GM12864 (cell line): ENCODE results near the gene BAZ2B.

ENCODE experiments used
- DNase-seq: peaks from one replicate; pipeline ENCODE4 v3.0.0-alpha.2; 2011; ENCODE audit warnings: low read depth
- H3K4me3 ChIP-seq: 2 replicates; pipeline ENCODE4 v1.5.1; 2011; ENCODE audit warnings: mild to moderate bottlenecking, low read depth, low read length, control low read depth
- TF ChIP-seq, protein P1 (sequence below): IDR thresholded peaks from 2 replicates; pipeline ENCODE4 v1.5.1; 2011; ENCODE audit warnings: low read depth, mild to moderate bottlenecking, moderate library complexity, low read length, control low read depth, inconsistent platforms; ENCODE audit errors: missing control alignments

BAZ2B gene

GRCh38 chr2:159286709-159287441 lies 329.5 kb downstream of the BAZ2B start:
- peak overlapping the region; percentile 87 for H3K4me3 ChIP-seq
- DNase-seq = peak; percentile 82
- TF ChIP-seq, protein P1, sequence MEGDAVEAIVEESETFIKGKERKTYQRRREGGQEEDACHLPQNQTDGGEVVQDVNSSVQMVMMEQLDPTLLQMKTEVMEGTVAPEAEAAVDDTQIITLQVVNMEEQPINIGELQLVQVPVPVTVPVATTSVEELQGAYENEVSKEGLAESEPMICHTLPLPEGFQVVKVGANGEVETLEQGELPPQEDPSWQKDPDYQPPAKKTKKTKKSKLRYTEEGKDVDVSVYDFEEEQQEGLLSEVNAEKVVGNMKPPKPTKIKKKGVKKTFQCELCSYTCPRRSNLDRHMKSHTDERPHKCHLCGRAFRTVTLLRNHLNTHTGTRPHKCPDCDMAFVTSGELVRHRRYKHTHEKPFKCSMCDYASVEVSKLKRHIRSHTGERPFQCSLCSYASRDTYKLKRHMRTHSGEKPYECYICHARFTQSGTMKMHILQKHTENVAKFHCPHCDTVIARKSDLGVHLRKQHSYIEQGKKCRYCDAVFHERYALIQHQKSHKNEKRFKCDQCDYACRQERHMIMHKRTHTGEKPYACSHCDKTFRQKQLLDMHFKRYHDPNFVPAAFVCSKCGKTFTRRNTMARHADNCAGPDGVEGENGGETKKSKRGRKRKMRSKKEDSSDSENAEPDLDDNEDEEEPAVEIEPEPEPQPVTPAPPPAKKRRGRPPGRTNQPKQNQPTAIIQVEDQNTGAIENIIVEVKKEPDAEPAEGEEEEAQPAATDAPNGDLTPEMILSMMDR = no peak

DNA sequence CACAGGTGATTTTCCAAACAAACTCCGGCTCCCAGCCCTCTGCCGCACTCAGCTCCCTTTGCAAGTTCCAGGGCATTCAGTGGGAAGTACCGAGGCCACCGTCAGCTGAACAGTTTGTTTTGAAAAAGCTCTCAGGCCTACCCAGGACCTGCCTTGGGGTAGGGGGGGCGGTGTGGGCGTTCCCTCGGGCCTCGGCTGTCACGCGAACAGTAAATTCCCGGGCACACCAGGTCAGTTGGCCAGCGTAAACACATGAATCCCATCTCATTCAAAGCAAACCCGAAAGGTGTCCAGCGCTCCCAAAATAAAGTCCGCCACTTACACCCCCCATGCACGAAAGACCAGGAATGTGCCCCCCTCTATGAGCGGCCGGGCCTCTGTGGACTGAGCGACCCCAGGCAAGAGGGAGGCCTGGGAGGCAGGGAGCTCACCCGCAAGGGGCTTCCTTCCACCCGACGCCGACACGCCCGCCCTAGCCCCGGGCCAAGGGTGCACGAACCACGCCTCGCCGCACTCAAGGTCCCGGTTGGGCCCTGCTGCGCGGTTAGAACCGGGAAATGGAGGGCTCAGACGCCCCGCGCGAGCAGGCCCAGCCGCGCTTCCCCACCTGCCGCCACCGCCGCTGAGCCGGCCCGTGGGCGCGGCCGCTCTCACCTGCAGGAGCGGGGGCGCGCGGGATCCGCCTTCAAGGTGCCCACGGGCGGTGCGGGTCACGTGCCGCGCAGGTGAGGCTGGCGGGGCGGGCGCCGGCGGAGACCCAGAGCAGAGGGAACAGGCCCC lies 330.2 kb downstream of the BAZ2B start, which contains the start of gene WDSUB1:
Gene WDSUB1 (minus strand): TSS at position 775 of the 780 bp plus-strand sequence. CDS start 3,634 bp downstream, outside the sequence.
- H3K4me3 ChIP-seq = peak within 1 kb of the TSS; percentile 87
- DNase-seq = no peak
- TF ChIP-seq, protein P1 = no peak

DNA sequence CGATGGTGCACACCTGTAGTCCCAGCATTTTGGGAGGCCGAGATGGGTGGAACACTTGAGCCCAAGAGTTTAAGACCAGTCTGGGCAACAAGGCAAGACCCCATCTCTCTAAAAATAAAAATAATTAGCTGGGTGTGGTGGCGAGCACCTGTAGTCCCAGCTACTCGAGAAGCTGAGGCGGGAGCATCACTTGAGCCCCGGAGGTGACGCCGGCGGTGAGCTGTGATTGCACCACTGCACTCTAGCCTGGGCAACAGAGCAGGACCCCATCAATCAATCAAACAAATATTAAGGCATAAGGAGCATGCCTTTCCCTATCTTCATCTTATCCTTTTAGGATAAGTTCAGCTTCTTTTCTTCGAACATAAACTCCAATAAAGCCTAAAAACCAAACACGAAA lies 330.9 kb downstream of the BAZ2B start:
- H3K4me3 ChIP-seq = no peak overlapping the region; the same call in 1 of the 2 replicates
- no peak for DNase-seq
- TF ChIP-seq, protein P1 = no peak

- TF ChIP-seq, protein P1 = no peak
- no peak overlapping the region for H3K4me3 ChIP-seq
- no peak for DNase-seq
Observed at GRCh38 chr2:159283529-159283928, 332.8 kb downstream of the BAZ2B start.

GRCh38 chr2:159281002-159281401 lies 335.3 kb downstream of the BAZ2B start:
- H3K4me3 ChIP-seq = no peak overlapping the region
- no peak for DNase-seq
- TF ChIP-seq, protein P1 = no peak

GRCh38 chr2:159279700-159280099 lies 336.6 kb downstream of the BAZ2B start:
- TF ChIP-seq, protein P1 = no peak
- no peak overlapping the region for H3K4me3 ChIP-seq
- no peak for DNase-seq
